SK-N-SH (cell line): ENCODE data around the gene OTC. TPM values are rescaled to one million over a fixed set of nuclear protein-coding genes. Genes with fewer than 3 reads are reported as not detected.

Experiments used
- CTCF ChIA-PET: fragments of 300-600, 350-600 bp; formaldehyde crosslinking; extraction: SDS; loops from one replicate; lab custom pipeline; 2021; lab: Yijun Ruan, JAX
- POLR2A ChIA-PET: fragments of 350-600 bp; sonication (Branson Sonifier 250); formaldehyde crosslinking; extraction: SDS; loops from one replicate; lab custom pipeline; 2020; ENCODE audit warnings: antibody characterized with exemption, inconsistent platforms; lab: Yijun Ruan, JAX
- DNase-seq: peaks from one replicate; pipeline ENCODE4 v3.0.0; 2012
- H2AFZ ChIP-seq: fragments of 200-600 bp; sonication (generic); 2 replicates; pipeline ENCODE4 v1.8.1; 2016; ENCODE audit warnings: antibody characterized with exemption, mild to moderate bottlenecking, low read depth
- H3F3A ChIP-seq: fragments of 200-600 bp; sonication (generic); replicated peaks from 2 replicates; pipeline ENCODE3; 2016; ENCODE audit warnings: antibody characterized with exemption, mild to moderate bottlenecking; ENCODE audit not compliant: insufficient read depth
- H3K27ac ChIP-seq, 2 experiments: fragments of 200-500 bp in 1 of 2; fragments of 200-600 bp in 1 of 2; sonication (Bioruptor generic) in 1 of 2; sonication (generic), shearing (Covaris generic) in 1 of 2; 2 replicates each; pipeline versions ENCODE4 v1.5.1 to v1.6.1; 2014 to 2016; ENCODE audit warnings: low read depth in 2 of 2, inconsistent platforms in 1 of 2, low read length in 1 of 2, mild to moderate bottlenecking in 1 of 2, mixed read lengths in 1 of 2
- H3K27me3 ChIP-seq: fragments of 200-600 bp; sonication (generic), shearing (Covaris generic); 2 replicates; pipeline ENCODE4 v1.6.1; 2016; ENCODE audit warnings: mixed run types; ENCODE audit not compliant: insufficient read depth
- H3K36me3 ChIP-seq, 2 experiments: fragments of 200-500 bp in 1 of 2; fragments of 200-600 bp in 1 of 2; sonication (Bioruptor generic) in 1 of 2; sonication (generic) in 1 of 2; replicated peaks in 1 of 2; 2 replicates each; pipeline versions ENCODE3 to v1.5.1; 2014 to 2016; ENCODE audit warnings: low read length in 1 of 2, mild to moderate bottlenecking in 1 of 2; ENCODE audit not compliant: insufficient read depth in 2 of 2, control insufficient read depth in 1 of 2
- H3K4me1 ChIP-seq, 2 experiments: fragments of 200-500 bp in 1 of 2; fragments of 200-600 bp in 1 of 2; sonication (Bioruptor generic) in 1 of 2; sonication (generic), shearing (Covaris generic) in 1 of 2; 2 replicates each; pipeline versions ENCODE4 v1.5.1 to v1.6.1; 2014 to 2016; ENCODE audit warnings: low read depth in 1 of 2, low read length in 1 of 2, mixed run types in 1 of 2; ENCODE audit not compliant: insufficient read depth in 2 of 2, control insufficient read depth in 1 of 2
- H3K4me2 ChIP-seq: fragments of 200-600 bp; sonication (generic), shearing (Covaris generic); 2 replicates; pipeline ENCODE4 v1.6.1; 2017; ENCODE audit warnings: mixed run types
- H3K4me3 ChIP-seq, 2 experiments: fragments of 200-500 bp in 1 of 2; fragments of 200-600 bp in 1 of 2; sonication (Bioruptor generic) in 1 of 2; sonication (generic), shearing (Covaris generic) in 1 of 2; 2 replicates each; pipeline versions ENCODE4 v1.5.1 to v1.8.1; 2014 to 2016; ENCODE audit warnings: low read depth in 2 of 2, inconsistent platforms in 1 of 2, low read length in 1 of 2, mild to moderate bottlenecking in 1 of 2, mixed read lengths in 1 of 2, moderate library complexity in 1 of 2
- H3K79me2 ChIP-seq: fragments of 200-600 bp; sonication (generic); 2 replicates; pipeline ENCODE4 v1.8.1; 2017; ENCODE audit warnings: mild to moderate bottlenecking; ENCODE audit not compliant: insufficient read depth
- H3K9ac ChIP-seq: fragments of 200-600 bp; sonication (generic); 2 replicates; pipeline ENCODE4 v1.6.1; 2017; ENCODE audit warnings: mixed run types
- H3K9me2 ChIP-seq: fragments of 200-600 bp; sonication (generic); 2 replicates; pipeline ENCODE4 v1.6.1; 2017; ENCODE audit warnings: mixed run types
- H3K9me3 ChIP-seq: fragments of 200-600 bp; sonication (generic); 2 replicates; pipeline ENCODE4 v1.6.1; 2017; ENCODE audit warnings: mixed run types, mild to moderate bottlenecking, moderate library complexity
- H4K20me1 ChIP-seq: fragments of 200-600 bp; sonication (generic); 2 replicates; pipeline ENCODE4 v1.6.1; 2017; ENCODE audit warnings: mild to moderate bottlenecking, mixed run types; ENCODE audit not compliant: insufficient read depth
- EP300 ChIP-seq, 2 experiments: IDR thresholded peaks; 2 replicates each; pipeline versions ENCODE4 v1.4.0 to v1.6.1; 2012; ENCODE audit warnings: borderline replicate concordance in 1 of 2, low read depth in 1 of 2, low read length in 1 of 2
- FOXM1 ChIP-seq: IDR thresholded peaks from 2 replicates; pipeline ENCODE4 v1.4.0; 2012; ENCODE audit warnings: low read depth, mild to moderate bottlenecking
- IRF3 ChIP-seq: fragments of 150-350 bp; IDR thresholded peaks from 2 replicates; pipeline ENCODE4 v1.6.1; 2016; ENCODE audit warnings: mild to moderate bottlenecking, low read depth, low read length
- JUND ChIP-seq: IDR thresholded peaks from 2 replicates; pipeline ENCODE4 v1.4.0; 2012
- MEF2A ChIP-seq: IDR thresholded peaks from 2 replicates; pipeline ENCODE4 v1.4.0; 2012; ENCODE audit warnings: low read depth, borderline replicate concordance
- NRF1 ChIP-seq: IDR thresholded peaks from 2 replicates; pipeline ENCODE4 v1.6.1; 2012; ENCODE audit warnings: low read depth, mild to moderate bottlenecking, low read length
- POLR2AphosphoS5 ChIP-seq: IDR thresholded peaks from 2 replicates; pipeline ENCODE4 v1.6.1; 2012; ENCODE audit warnings: low read depth, low read length
- RCOR1 ChIP-seq: fragments of 150-350 bp; IDR thresholded peaks from 2 replicates; pipeline ENCODE4 v1.6.1; 2017; ENCODE audit warnings: antibody characterized with exemption, low read length
- RFX5 ChIP-seq: IDR thresholded peaks from 2 replicates; pipeline ENCODE4 v1.6.1; 2012; ENCODE audit warnings: mild to moderate bottlenecking, improper control_type of control experiment, low read length
- RXRA ChIP-seq: IDR thresholded peaks from 2 replicates; pipeline ENCODE4 v1.4.0; 2012; ENCODE audit warnings: low read depth, mild to moderate bottlenecking, borderline replicate concordance
- TAF1 ChIP-seq: IDR thresholded peaks from 2 replicates; pipeline ENCODE4 v1.6.1; 2012; ENCODE audit warnings: low read depth, mild to moderate bottlenecking, low read length, moderate library complexity, borderline replicate concordance
- TCF12 ChIP-seq: IDR thresholded peaks from 2 replicates; pipeline ENCODE4 v1.4.0; 2012
- TEAD4 ChIP-seq: IDR thresholded peaks from 2 replicates; pipeline ENCODE4 v1.4.0; 2012; ENCODE audit warnings: mild to moderate bottlenecking, borderline replicate concordance; ENCODE audit not compliant: insufficient read depth
- USF2 ChIP-seq: fragments of 150-350 bp; IDR thresholded peaks from 2 replicates; pipeline ENCODE4 v1.6.1; 2017; ENCODE audit warnings: antibody characterized with exemption, low read length, low read depth, borderline replicate concordance
- WGBS: methylation state at CpG from one replicate; pipeline ENCODE4 v1.1.6; 2017; ENCODE audit warnings: low lambda C conversion rate; 5-methylcytosine and 5-hydroxymethylcytosine counted together
- polyA plus RNA-seq, 3 experiments: library from polyadenylated mRNA; depleted of rRNA; stranded (reverse); fragments of >200 nt; gene quantifications; 2 replicates each; pipeline ENCODE4 v1.2.3, GENCODE V29; 2012
- TF ChIP-seq, protein P1 (sequence below): IDR thresholded peaks from 2 replicates; pipeline ENCODE4 v1.4.0; 2012; ENCODE audit warnings: low read depth
- TF ChIP-seq, protein P2 (sequence below): IDR thresholded peaks from 2 replicates; pipeline ENCODE4 v1.4.0; 2012; ENCODE audit warnings: low read depth, borderline replicate concordance
- TF ChIP-seq, protein P3 (sequence below): IDR thresholded peaks from 2 replicates; pipeline ENCODE4 v1.6.1; 2012; ENCODE audit warnings: mild to moderate bottlenecking, low read depth, low read length, moderate library complexity
- TF ChIP-seq, protein P4 (sequence below): IDR thresholded peaks from 2 replicates; pipeline ENCODE4 v1.4.0; 2012; ENCODE audit warnings: low read depth, borderline replicate concordance

OTC gene
- polyA plus RNA-seq, 1 of the 3 experiments (the other 2 are of a cell fraction) = not detected

GRCh38 chrX:38376747-38377146 lies 24.3 kb downstream of the OTC start:
- Histone ChIP-seq H2AFZ (no peak overlapping the region), H3K4me3 (no peak overlapping the region), H3K79me2 (no peaks in the 10 kb centered on the region), H3K27me3 (peaks cover 8% of the 10 kb centered on the region; the same call in 1 of the 2 replicates), H3F3A (no peaks in the 10 kb centered on the region), H3K27ac (no peak overlapping the region), H4K20me1 (no peaks in the 10 kb centered on the region), H3K9me2 (no peaks in the 10 kb centered on the region), H3K4me2 (no peak overlapping the region), H3K9me3 (no peaks in the 10 kb centered on the region), H3K4me1 (peaks cover 0 to 2% of the 10 kb centered on the region in 2 experiments; a peak in 2 of 4 replicates), H3K36me3 (no peaks in the 10 kb centered on the region), H3K9ac (no peak overlapping the region)
- TF ChIP-seq, protein P1, sequence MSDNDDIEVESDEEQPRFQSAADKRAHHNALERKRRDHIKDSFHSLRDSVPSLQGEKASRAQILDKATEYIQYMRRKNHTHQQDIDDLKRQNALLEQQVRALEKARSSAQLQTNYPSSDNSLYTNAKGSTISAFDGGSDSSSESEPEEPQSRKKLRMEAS = no peak
- TF ChIP-seq, protein P2, sequence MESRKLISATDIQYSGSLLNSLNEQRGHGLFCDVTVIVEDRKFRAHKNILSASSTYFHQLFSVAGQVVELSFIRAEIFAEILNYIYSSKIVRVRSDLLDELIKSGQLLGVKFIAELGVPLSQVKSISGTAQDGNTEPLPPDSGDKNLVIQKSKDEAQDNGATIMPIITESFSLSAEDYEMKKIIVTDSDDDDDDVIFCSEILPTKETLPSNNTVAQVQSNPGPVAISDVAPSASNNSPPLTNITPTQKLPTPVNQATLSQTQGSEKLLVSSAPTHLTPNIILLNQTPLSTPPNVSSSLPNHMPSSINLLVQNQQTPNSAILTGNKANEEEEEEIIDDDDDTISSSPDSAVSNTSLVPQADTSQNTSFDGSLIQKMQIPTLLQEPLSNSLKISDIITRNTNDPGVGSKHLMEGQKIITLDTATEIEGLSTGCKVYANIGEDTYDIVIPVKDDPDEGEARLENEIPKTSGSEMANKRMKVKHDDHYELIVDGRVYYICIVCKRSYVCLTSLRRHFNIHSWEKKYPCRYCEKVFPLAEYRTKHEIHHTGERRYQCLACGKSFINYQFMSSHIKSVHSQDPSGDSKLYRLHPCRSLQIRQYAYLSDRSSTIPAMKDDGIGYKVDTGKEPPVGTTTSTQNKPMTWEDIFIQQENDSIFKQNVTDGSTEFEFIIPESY = no peak
- no peak for TF ChIP-seq MEF2A
- no peak for TF ChIP-seq JUND
- TF ChIP-seq, protein P3, sequence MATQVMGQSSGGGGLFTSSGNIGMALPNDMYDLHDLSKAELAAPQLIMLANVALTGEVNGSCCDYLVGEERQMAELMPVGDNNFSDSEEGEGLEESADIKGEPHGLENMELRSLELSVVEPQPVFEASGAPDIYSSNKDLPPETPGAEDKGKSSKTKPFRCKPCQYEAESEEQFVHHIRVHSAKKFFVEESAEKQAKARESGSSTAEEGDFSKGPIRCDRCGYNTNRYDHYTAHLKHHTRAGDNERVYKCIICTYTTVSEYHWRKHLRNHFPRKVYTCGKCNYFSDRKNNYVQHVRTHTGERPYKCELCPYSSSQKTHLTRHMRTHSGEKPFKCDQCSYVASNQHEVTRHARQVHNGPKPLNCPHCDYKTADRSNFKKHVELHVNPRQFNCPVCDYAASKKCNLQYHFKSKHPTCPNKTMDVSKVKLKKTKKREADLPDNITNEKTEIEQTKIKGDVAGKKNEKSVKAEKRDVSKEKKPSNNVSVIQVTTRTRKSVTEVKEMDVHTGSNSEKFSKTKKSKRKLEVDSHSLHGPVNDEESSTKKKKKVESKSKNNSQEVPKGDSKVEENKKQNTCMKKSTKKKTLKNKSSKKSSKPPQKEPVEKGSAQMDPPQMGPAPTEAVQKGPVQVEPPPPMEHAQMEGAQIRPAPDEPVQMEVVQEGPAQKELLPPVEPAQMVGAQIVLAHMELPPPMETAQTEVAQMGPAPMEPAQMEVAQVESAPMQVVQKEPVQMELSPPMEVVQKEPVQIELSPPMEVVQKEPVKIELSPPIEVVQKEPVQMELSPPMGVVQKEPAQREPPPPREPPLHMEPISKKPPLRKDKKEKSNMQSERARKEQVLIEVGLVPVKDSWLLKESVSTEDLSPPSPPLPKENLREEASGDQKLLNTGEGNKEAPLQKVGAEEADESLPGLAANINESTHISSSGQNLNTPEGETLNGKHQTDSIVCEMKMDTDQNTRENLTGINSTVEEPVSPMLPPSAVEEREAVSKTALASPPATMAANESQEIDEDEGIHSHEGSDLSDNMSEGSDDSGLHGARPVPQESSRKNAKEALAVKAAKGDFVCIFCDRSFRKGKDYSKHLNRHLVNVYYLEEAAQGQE = no peak
- no peak for TF ChIP-seq USF2
- no peak for TF ChIP-seq FOXM1
- no peak for TF ChIP-seq POLR2AphosphoS5
- TF ChIP-seq, protein P4, sequence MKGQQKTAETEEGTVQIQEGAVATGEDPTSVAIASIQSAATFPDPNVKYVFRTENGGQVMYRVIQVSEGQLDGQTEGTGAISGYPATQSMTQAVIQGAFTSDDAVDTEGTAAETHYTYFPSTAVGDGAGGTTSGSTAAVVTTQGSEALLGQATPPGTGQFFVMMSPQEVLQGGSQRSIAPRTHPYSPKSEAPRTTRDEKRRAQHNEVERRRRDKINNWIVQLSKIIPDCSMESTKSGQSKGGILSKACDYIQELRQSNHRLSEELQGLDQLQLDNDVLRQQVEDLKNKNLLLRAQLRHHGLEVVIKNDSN = no peak
- no peak for TF ChIP-seq RCOR1
- no peak for TF ChIP-seq NRF1
- TF ChIP-seq RXRA = no peak
- no peak for TF ChIP-seq RFX5
- no peak for TF ChIP-seq TAF1
- no peak for TF ChIP-seq TCF12
- no peak for TF ChIP-seq EP300 (IDR thresholded peaks at IDR 0.05; ENCODE audit: borderline replicate concordance in 1 of 2, low read depth in 1 of 2, low read length in 1 of 2)
- no peak for TF ChIP-seq IRF3
- TF ChIP-seq TEAD4 = no peak
- POLR2A ChIA-PET = no interaction called here
- no peak for DNase-seq
- CTCF ChIA-PET = interaction anchor here (1.2 to 1.9 kb wide), 3 partner anchors 8 to 280 kb away, joined by 3 to 5 read pairs (median 5); partner anchors contain the start of gene TSPAN7
- WGBS = 14% methylated on average over 1 of the region's 1 CpG
